Measurements from ENCODE around the gene SAV1. TPM values are rescaled to one million over a fixed set of nuclear protein-coding genes. Genes with fewer than 3 reads are reported as not detected.

SAV1 gene
- total and polyA plus RNA-seq, 2 of the 4 experiments (the other 2 are of a cell fraction) = 17.0 to 18.8 TPM

GRCh38 chr14:50649691-50650090, 18.4 kb downstream of the SAV1 start:
- H3K23ac ChIP-seq (ENCODE audit: low read depth, low read length) = no peak overlapping the region; the same call in 1 of the 2 replicates
- H2AK5ac ChIP-seq (ENCODE audit: low read depth, low read length) = no peak overlapping the region
- no peak overlapping the region for H3K9ac ChIP-seq (ENCODE audit: low read depth, low read length)
- H2BK20ac ChIP-seq (ENCODE audit: low read depth, low read length) = no peak overlapping the region
- TF ChIP-seq MAFK (IDR thresholded peaks at IDR 0.05; ENCODE audit: low read depth, low read length) (no peak), NFE2L2 (IDR thresholded peaks at IDR 0.05; ENCODE audit: low read depth, low read length) (no peak), ELK1 (IDR thresholded peaks at IDR 0.05; ENCODE audit: borderline replicate concordance, low read depth, low read length) (no peak), RFX5 (IDR thresholded peaks at IDR 0.05; ENCODE audit: low read depth, low read length) (no peak), FOS (IDR thresholded peaks at IDR 0.05; ENCODE audit: low read depth, low read length) (no peak), CHD1 (IDR thresholded peaks at IDR 0.05; ENCODE audit: low read depth, low read length) (no peak), POLR2A (IDR thresholded peaks at IDR 0.05; ENCODE audit: low read depth, low read length) (no peak), RAD21 (IDR thresholded peaks at IDR 0.05; ENCODE audit: low read length) (no peak), BHLHE40 (IDR thresholded peaks at IDR 0.05; ENCODE audit: low read depth, low read length) (no peak), MXI1 (IDR thresholded peaks at IDR 0.05; ENCODE audit: borderline replicate concordance, low read depth, low read length) (no peak), RCOR1 (IDR thresholded peaks at IDR 0.05; ENCODE audit: insufficient replicate concordance, low read length) (no peak), MAZ (IDR thresholded peaks at IDR 0.05; ENCODE audit: borderline replicate concordance, low read depth, low read length) (no peak)
- no peak overlapping the region for H3K27ac ChIP-seq (ENCODE audit: insufficient read depth, low read length)
- H2AK9ac ChIP-seq (replicated peaks; ENCODE audit: low read depth, low read length, poor library complexity) = no peak overlapping the region
- H2BK120ac ChIP-seq (ENCODE audit: low read depth, low read length) = 0 out of 2 replicates have a peak overlapping the region, but pooled peaks have one; percentile 4
- H4K8ac ChIP-seq (ENCODE audit: low read depth in 2 of 2, low read length in 2 of 2) = 0 out of 4 replicates have a peak overlapping the region, but pooled peaks of 1 of the 2 experiments have one; percentile 12
- intact Hi-C loops (cut with micrococcal nuclease) = loop anchor here (10.0 kb wide), 1 partner anchor 285 kb away; no protein-coding TSS in a partner anchor
- ChIA-PET CTCF (no interaction called here), POLR2A (ENCODE audit: unreplicated experiment) (no interaction called here)
- H3K4me2 ChIP-seq (ENCODE audit: low read depth, low read length) = no peak overlapping the region
- no peak overlapping the region for H3K4me3 ChIP-seq (ENCODE audit: insufficient read depth, low read depth, low read length)
- H2BK15ac ChIP-seq (ENCODE audit: low read depth, low read length) = no peak overlapping the region
- peaks cover 13% of the 10 kb centered on the region for H3K4me1 ChIP-seq (ENCODE audit: control insufficient read depth, insufficient read depth, low read length)
- peak overlapping the region; percentile 34; the same call in 1 of the 2 replicates for H3K4ac ChIP-seq (ENCODE audit: low read depth, low read length)
- H3K14ac ChIP-seq (replicated peaks; ENCODE audit: low read depth, low read length) = no peak overlapping the region
- H4K91ac ChIP-seq (ENCODE audit: insufficient read depth, low read depth, low read length) = peak overlapping the region; percentile 35; the same call in 1 of the 2 replicates
- peaks cover 7% of the 10 kb centered on the region for H3K36me3 ChIP-seq (ENCODE audit: control insufficient read depth, insufficient read depth, low read length)
- no peak overlapping the region for H2BK5ac ChIP-seq (ENCODE audit: low read depth, low read length, poor library complexity, severe bottlenecking)
- ATAC-seq (ENCODE audit: low read depth) (no peak), DNase-seq (no peak)
- H4K5ac ChIP-seq (ENCODE audit: low read depth, low read length) = peak overlapping the region; percentile 26; the same call in 1 of the 2 replicates
- H3K9me3 ChIP-seq (ENCODE audit: control insufficient read depth, insufficient read depth, low read length) = no peaks in the 10 kb centered on the region
- H3K18ac ChIP-seq (ENCODE audit: low read depth, low read length) = peak overlapping the region; percentile 47; the same call in 1 of the 2 replicates
- H3K9me1 ChIP-seq (ENCODE audit: insufficient read depth, low read length) = peaks cover 11% of the 10 kb centered on the region
- no peaks in the 10 kb centered on the region for H3K27me3 ChIP-seq (ENCODE audit: control insufficient read depth, insufficient read depth, low read length)
- no peak overlapping the region for H2AFZ ChIP-seq (replicated peaks; ENCODE audit: low read length, poor library complexity)
- in situ Hi-C loops (cut with MboI; ENCODE audit: low sequenced_read_pairs) = no loop called here
- H3K79me1 ChIP-seq (ENCODE audit: low read depth in 1 of 2, low read length in 2 of 2) = peaks cover 35 to 66% of the 10 kb centered on the region in 2 experiments
- no peak overlapping the region for H3K56ac ChIP-seq (ENCODE audit: extremely low read depth, insufficient read depth, low read length)
- no TSS peak for BruUV-seq (replicated peaks)
- H4K20me1 ChIP-seq (ENCODE audit: insufficient read depth, low read length) = peaks cover 20% of the 10 kb centered on the region; the same call in 1 of the 2 replicates
- dilution Hi-C loops (cut with HindIII; ENCODE audit: low sequenced_read_pairs, unreplicated experiment) = no loop called here
